HCT116 (cell line): ENCODE measurements around the gene GRB10.

Source experiments
- ATF3 ChIP-seq: IDR thresholded peaks from 2 replicates; pipeline ENCODE4 v1.6.1; 2012
- CEBPB ChIP-seq: IDR thresholded peaks from 2 replicates; pipeline ENCODE4 v1.6.1; 2012; ENCODE audit warnings: low read depth
- CTCF ChIP-seq, 3 experiments: fragments of 200-600 bp in 1 of 3; sonication (generic) in 1 of 3; IDR thresholded peaks in 2 of 3; conservative IDR thresholded peaks in 1 of 3; 2 replicates each; pipeline ENCODE4 v1.5.1; 2012 to 2017; ENCODE audit warnings: low read depth in 2 of 3, low read length in 2 of 3, antibody characterized with exemption in 1 of 3, borderline replicate concordance in 1 of 3, control low read depth in 1 of 3, mild to moderate bottlenecking in 1 of 3, mixed read lengths in 1 of 3, mixed run types in 1 of 3, moderate library complexity in 1 of 3; ENCODE audit not compliant: insufficient read depth in 1 of 3
- JUND ChIP-seq: IDR thresholded peaks from 2 replicates; pipeline ENCODE4 v1.6.1; 2012
- POLR2A ChIP-seq: IDR thresholded peaks from 2 replicates; pipeline ENCODE4 v1.7.0; 2011; ENCODE audit warnings: borderline replicate concordance; ENCODE audit not compliant: insufficient read depth, insufficient read length; ENCODE audit errors: extremely low read depth
- POLR2AphosphoS5 ChIP-seq: IDR thresholded peaks from 2 replicates; pipeline ENCODE4 v1.6.1; 2011; ENCODE audit warnings: mild to moderate bottlenecking, low read depth, low read length, moderate library complexity
- TCF7L2 ChIP-seq: IDR thresholded peaks from 2 replicates; pipeline ENCODE4 v1.7.0; 2011; ENCODE audit warnings: borderline replicate concordance, inconsistent platforms; ENCODE audit not compliant: insufficient read depth, insufficient read length; ENCODE audit errors: extremely low read depth

GRCh38 chr7:50564171-50564570, 218.5 kb downstream of the GRB10 start:
- TF ChIP-seq POLR2AphosphoS5 (no peak), CEBPB (no peak), CTCF (IDR thresholded peaks at IDR 0.05 in 2 of 3, conservative IDR thresholded peaks at IDR 0.05 in 1 of 3; ENCODE audit: borderline replicate concordance in 1 of 3, insufficient read depth in 1 of 3, low read depth in 2 of 3, low read length in 2 of 3) (no peak), ATF3 (no peak), TCF7L2 (no peak), POLR2A (no peak), JUND (no peak)
